ENCODE results near the gene KCNK15. TPM values are rescaled to one million over a fixed set of nuclear protein-coding genes. Genes with fewer than 3 reads are reported as not detected.

The KCNK15 gene
- total RNA-seq, 4 donors from 2014 or later, result 0.54 TPM; not detected in 3

DNA sequence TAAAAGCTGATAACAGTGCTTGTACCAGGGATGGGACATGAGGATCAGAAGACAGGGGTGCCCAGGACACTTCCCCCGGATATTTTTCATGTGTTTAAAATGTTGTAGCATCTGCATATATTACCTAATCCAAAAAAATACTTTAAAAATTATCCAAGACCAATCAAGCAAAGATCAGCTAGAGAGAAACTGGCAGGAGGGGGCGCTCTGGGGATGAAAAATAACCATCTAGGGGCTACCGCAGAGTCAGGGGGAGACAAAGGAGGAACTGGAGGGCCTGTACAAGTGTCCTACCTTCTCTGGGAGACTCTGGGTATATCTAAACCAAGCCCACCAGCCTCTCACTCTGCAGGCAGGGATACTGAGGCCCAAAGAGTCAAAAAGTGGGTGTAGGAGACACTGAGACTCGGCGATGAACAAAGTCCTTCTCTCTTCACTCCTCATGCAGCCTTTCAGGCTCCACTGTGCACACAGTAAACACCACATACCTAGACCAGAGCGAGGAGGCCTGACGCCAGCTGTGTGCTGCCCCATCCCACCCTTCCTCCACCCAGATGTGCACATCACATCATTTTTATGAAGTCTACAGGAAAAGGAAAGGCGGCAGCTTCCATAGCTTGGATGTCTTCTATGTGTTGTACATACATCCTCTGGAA lies 54.9 kb downstream of the KCNK15 start:
- no peak overlapping the region for H3K27ac ChIP-seq
- no peaks in the 10 kb centered on the region for H3K9me3 ChIP-seq
- no peak for TF ChIP-seq POLR2A (IDR thresholded peaks at IDR 0.05)
- TF ChIP-seq, protein P1, sequence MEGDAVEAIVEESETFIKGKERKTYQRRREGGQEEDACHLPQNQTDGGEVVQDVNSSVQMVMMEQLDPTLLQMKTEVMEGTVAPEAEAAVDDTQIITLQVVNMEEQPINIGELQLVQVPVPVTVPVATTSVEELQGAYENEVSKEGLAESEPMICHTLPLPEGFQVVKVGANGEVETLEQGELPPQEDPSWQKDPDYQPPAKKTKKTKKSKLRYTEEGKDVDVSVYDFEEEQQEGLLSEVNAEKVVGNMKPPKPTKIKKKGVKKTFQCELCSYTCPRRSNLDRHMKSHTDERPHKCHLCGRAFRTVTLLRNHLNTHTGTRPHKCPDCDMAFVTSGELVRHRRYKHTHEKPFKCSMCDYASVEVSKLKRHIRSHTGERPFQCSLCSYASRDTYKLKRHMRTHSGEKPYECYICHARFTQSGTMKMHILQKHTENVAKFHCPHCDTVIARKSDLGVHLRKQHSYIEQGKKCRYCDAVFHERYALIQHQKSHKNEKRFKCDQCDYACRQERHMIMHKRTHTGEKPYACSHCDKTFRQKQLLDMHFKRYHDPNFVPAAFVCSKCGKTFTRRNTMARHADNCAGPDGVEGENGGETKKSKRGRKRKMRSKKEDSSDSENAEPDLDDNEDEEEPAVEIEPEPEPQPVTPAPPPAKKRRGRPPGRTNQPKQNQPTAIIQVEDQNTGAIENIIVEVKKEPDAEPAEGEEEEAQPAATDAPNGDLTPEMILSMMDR (IDR thresholded peaks at IDR 0.05), result peak in 1 of 6 experiments; percentile 10
- no peak for DNase-seq
- no peaks in the 10 kb centered on the region for H3K27me3 ChIP-seq
- no peaks in the 10 kb centered on the region for H3K36me3 ChIP-seq
- H3K4me1 ChIP-seq, result no peaks in the 10 kb centered on the region
- H3K4me3 ChIP-seq, result no peak overlapping the region

Other genes with a start within 250 kb of the KCNK15 start
- 10 to 100 TPM; 24.8 to 70.0 (median 54.2) TPM for gene SERINC3, start 223.8 kb upstream of the KCNK15 start, total RNA-seq
- 10 to 100 TPM; 27.9 to 60.2 (median 28.3) TPM for gene PKIG, start 163.3 kb upstream of the KCNK15 start, total RNA-seq
- 10 to 100 TPM in 1 of 4 donors, 1 to 10 TPM in 3; 1.6 to 25.6 (median 5.0) TPM for gene ADA, start 94.2 kb upstream of the KCNK15 start, total RNA-seq
- 10 to 100 TPM in 2 of 4 donors, 1 to 10 TPM in 2; 5.8 to 32.2 (median 11.2) TPM for gene CCN5, start 30.5 kb upstream of the KCNK15 start, total RNA-seq
- gene RIMS4, start 64.7 kb downstream of the KCNK15 start, total RNA-seq, result under 1 TPM in 2 of 4 donors, not detected in 2; 0.13 to 0.18 TPM
- 100 to 1,000 TPM; 105 to 174 (median 125) TPM for gene YWHAB, start 139.8 kb downstream of the KCNK15 start, total RNA-seq
- 100 to 1,000 TPM in 1 of 4 donors, 10 to 100 TPM in 3; 10.5 to 123 (median 33.6) TPM for gene PABPC1L, start 164.2 kb downstream of the KCNK15 start, total RNA-seq
- gene TOMM34, start 214.5 kb downstream of the KCNK15 start, total RNA-seq, result 10 to 100 TPM in 3 of 4 donors, 1 to 10 TPM in 1; 8.4 to 19.0 (median 12.2) TPM
- 100 to 1,000 TPM in 1 of 4 donors, 10 to 100 TPM in 3; 27.7 to 128 (median 42.9) TPM for gene STK4, start 220.6 kb downstream of the KCNK15 start, total RNA-seq

Data from Peyer's patch (tissue), 4 donors.